Measurements from ENCODE around the gene TF. TPM values are rescaled to one million over a fixed set of nuclear protein-coding genes. Genes with fewer than 3 reads are reported as not detected.

The TF gene
- total and polyA plus RNA-seq, 10 of the 15 experiments (the other 5 are each of a cell fraction or from before 2014, with no cell fraction given), result under 0.01 to 8.9 (median 0.05) TPM; not detected in 1

GRCh38 chr3:133760916-133761315 is 14.7 kb downstream of the TF start:
- no peaks in the 10 kb centered on the region for H3K4me1 ChIP-seq (ENCODE audit: control insufficient read depth, insufficient read depth, low read length)
- H3K4me3 ChIP-seq, result no peak overlapping the region
- RAD21 ChIA-PET (ENCODE audit: unreplicated experiment), result no interaction called here
- WGBS (ENCODE audit: insufficient coverage, insufficient replicate concordance, low lambda C conversion rate, missing lambda C conversion rate), result 4% methylated on average over 2 of the region's 2 CpGs
- DNase-seq (ENCODE audit: low read depth, low spot score) (no peak), ATAC-seq (no peak), FAIRE-seq (no peak)
- H3K79me2 ChIP-seq (ENCODE audit: control insufficient read depth, insufficient read depth, low read length), result no peaks in the 10 kb centered on the region
- BruUV-seq (replicated peaks), result no TSS peak
- H4K20me1 ChIP-seq (ENCODE audit: control insufficient read depth, insufficient read depth), result no peaks in the 10 kb centered on the region
- POLR2A ChIA-PET, result no interaction called here
- no peak overlapping the region for H3K4me2 ChIP-seq (ENCODE audit: control insufficient read depth, insufficient read depth)
- H3K9ac ChIP-seq (ENCODE audit: control insufficient read depth, insufficient read depth, low read length), result no peak overlapping the region
- SMC1A ChIA-PET (ENCODE audit: uncharacterized antibody, unreplicated experiment), result no interaction called here
- H3K36me3 ChIP-seq (ENCODE audit: control insufficient read depth in 2 of 2, insufficient read depth in 2 of 2, low read length in 1 of 2), result no peaks in the 10 kb centered on the region
- peaks cover 2 to 6% of the 10 kb centered on the region in 2 experiments; a peak in 3 of 4 replicates for H3K27me3 ChIP-seq (replicated peaks in 1 of 2; ENCODE audit: control insufficient read depth in 2 of 2, insufficient read depth in 2 of 2, low read length in 1 of 2)
- H3K27ac ChIP-seq (ENCODE audit: control insufficient read depth, insufficient read depth), result no peak overlapping the region
- H3K9me3 ChIP-seq (replicated peaks; ENCODE audit: control insufficient read depth, insufficient read depth, low read length), result no peaks in the 10 kb centered on the region
- intact Hi-C loops (cut with micrococcal nuclease; ENCODE audit: unreplicated experiment) (no loop called here), in situ Hi-C loops (cut with MboI) (no loop called here)
- no peak overlapping the region for H2AFZ ChIP-seq (ENCODE audit: control insufficient read depth, low read depth, low read length)
- CTCF ChIA-PET, result interaction anchor here (1.5 kb wide), 1 partner anchor 18 kb away, joined by 4 read pairs; no protein-coding TSS in a partner anchor
- TF ChIP-seq MAX (IDR thresholded peaks at IDR 0.05; ENCODE audit: low read depth, low read length) (no peak), KAT2A (conservative IDR thresholded peaks at IDR 0.05; ENCODE audit: control insufficient read depth, low read depth, low read length) (no peak), SMAD5 (IDR thresholded peaks at IDR 0.05; ENCODE audit: low read depth) (no peak), PAX5 (IDR thresholded peaks at IDR 0.05; ENCODE audit: borderline replicate concordance, low read depth, low read length) (no peak), RAD21 (IDR thresholded peaks at IDR 0.05; ENCODE audit: insufficient read depth, low read depth, low read length) (no peak), IRF4 (IDR thresholded peaks at IDR 0.05; ENCODE audit: low read depth, low read length) (no peak), MYC (IDR thresholded peaks at IDR 0.05; ENCODE audit: insufficient read depth, insufficient read length, insufficient replicate concordance, low read length, severe bottlenecking) (no peak)

Data from GM12878 (cell line).